GM19023 (cell line): Measurements from ENCODE around the gene COQ9.
"Not testable (repeated sequence)": the region's sequence is repeated elsewhere in the genome, so short reads cannot be mapped to it uniquely, and the experiment has no call there.

Experiments used
- ATAC-seq: cut with Tn5 transposase; IDR thresholded peaks from one replicate; pipeline ENCODE4 v1.9.1; 2021; ENCODE audit warnings: mild to moderate bottlenecking, moderate library complexity; ENCODE audit not compliant: unreplicated experiment

The COQ9 gene

DNA sequence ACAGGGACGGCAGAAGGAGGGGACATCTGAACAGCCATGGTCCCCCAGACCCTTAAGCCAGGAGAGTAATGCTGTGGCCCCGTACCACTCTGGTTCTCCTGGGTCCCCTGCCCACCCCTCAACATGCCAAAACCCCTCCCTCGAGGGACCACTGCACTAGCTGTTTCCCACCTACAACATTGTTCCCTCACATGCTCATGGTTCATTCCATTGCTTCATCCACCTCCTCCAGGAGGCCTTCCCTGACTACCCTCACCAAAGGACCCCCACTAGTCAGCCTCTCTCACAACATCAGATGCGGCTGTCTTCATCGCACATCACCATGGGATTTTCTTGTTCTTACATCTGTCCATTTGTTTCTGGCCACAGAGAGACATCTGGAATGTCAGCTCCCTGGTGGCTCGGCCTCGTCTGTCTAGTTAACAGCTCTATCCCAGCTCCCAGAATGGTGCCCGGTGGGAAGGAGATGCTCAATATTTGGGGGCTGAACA is 37.3 kb downstream of the COQ9 start:
- no peak for ATAC-seq

DNA sequence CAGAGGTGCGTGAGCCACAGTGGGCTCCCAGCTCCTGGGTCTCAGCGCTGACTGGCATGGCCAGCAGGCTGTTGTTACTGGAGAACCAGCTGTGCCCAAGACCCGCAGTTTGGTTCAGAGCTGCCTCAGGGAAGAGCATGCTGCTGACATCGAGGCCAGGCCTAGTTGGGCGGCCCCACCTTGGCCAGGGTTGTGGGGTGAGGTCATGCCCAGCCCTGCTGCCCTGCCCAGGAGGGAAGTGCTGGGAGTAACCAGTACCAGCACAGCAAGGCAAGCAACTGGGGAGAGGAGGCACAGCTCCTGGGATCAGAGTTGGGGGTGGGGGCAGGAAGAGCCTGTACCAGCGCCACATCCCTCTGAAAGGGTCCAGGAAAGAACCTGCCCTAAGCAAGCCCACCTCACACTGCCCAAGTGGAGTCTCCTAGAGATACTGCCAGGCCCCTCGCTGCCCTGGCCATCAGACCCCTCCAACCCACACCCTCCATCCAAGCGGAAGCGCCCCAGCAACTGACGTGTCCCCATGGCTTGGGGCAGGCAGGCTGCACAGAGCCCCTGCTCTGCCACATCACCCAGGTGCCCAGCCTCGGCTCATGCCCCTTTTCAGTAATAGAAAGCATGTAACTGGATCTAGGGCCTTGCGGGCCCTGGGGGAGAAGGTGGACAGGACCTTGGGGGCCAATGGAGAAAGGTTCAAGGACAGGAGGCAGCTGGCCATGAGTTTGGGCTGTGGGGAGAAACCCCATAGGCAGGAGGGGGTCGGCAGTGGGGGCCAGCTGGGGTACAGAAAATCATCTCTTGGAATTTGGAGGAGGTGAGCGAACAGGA is 38.0 kb downstream of the COQ9 start:
- no peak for ATAC-seq

DNA sequence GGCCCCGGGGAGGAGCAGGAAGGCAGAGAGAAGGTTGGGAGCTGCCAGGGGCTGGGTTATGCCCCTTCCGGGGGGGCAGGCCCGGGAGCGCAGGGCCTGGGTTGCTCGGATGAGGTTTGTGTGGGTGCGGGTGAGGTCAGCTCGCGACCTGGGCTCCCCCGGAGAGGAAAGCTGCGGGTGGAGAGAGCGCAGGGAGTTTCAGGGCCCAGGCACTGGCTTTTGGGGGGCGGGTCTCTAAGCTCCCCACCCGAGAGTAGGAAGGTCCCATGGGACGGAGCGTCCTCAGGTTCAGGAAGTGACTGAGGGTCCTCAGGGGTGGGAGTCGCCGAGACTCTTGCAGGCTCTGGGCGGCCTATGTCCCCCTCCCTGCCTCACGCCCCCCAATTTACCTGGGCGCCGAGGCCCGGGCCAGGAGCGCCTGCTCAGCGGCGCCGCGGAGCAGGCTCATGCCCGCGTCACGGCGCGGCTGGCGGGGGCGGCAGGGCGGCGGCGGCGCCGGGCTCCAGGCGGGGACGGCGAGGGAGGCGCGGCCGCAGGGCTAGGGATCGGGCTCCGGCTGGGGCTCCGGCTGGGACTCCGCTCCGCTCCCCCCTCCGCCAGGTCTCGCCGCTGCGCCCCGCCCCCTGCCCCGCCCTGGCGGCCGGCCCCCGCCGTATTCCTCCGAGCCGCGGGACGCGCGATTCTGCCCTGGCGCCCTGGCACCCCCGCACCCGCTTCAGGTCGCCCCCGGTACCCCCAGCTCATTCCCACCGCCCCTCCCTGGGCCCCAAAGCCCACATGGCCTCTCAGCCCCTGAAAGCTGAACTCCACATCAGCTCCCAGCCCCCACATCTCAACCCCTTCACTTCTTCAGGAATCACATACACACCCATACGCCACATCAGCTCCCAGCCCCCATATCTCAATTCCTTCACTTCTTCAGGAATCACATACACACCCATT is 38.9 kb downstream of the COQ9 start, which contains the start of gene DOK4:
DOK4 (minus strand) TSS at position 578 of the 942 bp plus-strand sequence. CDS start 6,986 bp downstream, outside the sequence.
- ATAC-seq: peak; percentile 89

DNA sequence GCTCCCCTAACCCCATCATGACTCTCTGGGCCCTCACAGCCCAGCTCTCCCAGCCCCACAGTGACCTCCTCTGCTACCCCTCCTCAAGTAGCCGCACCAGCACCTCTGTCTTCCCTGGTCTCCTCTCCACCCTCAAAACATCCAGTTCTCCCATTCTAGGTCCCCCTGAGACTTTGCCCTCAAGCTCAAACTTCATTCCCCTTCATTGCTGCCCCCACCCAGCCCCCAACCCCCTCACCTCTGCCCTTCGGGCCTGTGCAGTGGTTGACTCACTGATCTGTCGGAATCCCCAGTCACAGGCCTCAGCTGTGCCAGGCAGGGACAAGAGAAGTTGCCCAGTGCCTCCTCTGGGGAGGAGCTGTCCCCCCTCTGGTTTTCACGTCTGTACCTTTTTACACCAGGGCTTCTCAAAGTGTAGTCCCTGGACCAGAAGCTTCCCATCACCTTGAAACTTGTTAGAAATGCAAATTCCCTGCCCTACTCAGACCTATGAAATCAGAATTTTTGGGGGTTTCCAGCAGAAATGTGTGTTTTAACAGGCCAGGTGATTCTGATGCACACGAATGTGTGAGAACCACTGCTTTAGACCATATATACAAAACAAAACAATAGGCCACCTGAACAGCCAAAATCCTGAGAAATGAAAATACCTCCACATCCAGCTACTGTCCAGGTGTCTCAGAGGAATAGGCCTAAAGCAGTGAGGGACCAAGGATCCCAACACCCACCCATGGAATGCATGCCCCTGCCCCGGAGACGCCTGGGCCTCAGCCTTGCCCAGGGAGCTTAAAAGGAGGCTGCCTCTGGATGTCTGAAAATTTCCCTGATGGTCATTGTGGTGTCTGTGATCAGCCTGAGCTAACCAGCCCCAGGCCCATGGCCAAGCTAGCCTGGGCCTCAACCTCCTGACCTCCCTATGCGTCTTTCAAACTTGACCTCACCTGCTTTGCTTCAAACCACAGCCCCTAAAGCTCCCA is 39.9 kb downstream of the COQ9 start:
- ATAC-seq: no peak

DNA sequence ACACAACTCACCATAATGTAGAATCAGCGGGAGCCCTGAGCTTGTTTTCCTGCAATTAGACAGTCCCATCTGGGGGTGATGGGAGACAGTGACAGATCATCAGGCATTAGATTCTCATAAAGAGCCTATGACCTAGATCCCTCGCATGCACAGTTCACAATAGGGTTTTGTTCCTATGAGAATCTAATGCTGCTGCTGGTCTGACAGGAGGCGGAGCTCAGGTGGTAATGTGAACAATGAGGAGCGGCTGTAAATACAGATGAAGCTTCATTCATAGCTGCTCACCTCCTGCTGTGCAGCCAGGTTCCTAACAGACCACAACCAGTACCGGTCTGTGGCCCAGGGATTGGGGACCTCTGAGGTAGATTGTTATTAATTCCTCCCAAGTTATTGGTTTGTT is 42.0 kb downstream of the COQ9 start:
- no peak for ATAC-seq

DNA sequence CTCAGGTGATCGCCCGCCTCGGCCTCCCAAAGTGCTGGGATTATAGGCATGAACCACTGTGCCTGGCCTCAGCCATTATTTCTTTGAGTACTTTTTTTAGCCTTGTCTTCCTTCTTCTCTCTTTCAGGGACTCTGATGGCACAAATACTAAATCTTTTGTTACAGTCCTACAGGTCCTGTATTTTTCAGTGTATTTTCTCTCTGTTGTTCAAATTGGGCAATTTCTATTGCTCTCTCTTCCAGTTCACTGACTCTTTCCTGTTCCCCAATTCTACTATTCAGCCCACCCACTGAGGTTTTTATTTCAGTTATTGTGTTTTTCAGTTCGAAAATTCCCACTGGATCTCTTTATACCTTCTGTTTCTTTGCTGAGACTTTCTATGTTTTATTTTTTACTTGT is 46.5 kb downstream of the COQ9 start:
- ATAC-seq: no peak

DNA sequence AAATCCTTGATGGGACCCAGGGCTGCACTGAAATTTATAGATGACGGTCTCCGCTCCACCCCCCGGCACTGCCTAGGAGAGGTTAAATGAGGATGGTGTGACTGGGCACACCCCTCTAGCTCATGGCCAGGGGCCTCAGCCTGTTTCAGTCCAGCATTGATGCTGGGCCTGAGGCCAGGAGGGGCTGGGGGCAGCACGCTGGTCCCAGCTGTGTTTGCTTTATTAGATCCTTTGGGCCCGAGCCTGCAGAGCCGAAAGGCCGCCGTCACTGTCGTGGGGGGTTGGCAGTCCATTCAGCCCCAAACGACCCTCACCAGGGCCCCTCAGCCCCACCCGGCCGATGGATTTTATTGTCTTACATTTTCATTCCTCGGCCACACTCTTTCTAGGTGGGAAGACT is 49.8 kb downstream of the COQ9 start:
- ATAC-seq: no peak

DNA sequence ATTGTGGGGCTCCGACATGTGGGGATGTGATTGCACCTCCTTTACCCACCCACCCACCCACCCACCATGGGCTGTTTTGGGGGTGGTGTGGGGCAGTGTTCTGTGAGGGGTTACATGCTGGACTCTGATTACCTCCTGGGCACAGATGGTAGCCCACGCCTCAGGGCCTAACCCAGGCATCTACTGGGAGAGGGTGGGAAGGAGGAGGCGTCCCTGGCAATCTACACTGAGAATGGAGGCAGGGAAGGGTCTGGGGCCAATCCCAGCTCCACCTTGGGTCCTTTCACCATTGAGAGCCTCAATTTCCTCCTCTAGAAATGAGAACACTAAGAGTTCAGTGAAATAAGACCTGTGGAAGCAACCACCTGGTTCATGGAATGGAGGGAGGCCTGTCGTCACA is 50.8 kb downstream of the COQ9 start:
- ATAC-seq: no peak

DNA sequence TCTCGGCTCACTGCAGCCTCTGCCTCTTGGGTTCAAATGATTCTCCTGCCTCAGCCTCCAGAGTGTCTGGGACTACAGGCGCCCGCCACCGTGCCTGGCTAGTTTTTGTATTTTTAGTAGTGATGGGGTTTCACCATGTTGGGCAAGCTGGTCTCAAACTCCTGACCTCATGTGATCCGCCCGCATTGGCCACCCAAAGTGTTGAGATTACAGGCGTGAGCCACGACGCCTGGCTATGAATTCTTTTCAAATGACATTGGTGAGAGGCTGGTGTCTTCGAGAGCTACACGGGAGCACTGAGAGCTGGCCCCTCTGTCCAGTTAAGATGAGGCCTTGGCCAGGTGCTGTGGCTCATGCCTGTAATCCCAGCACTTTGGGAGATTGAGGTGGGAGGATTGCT is 52.7 kb downstream of the COQ9 start:
- ATAC-seq: not testable (repeated sequence)

DNA sequence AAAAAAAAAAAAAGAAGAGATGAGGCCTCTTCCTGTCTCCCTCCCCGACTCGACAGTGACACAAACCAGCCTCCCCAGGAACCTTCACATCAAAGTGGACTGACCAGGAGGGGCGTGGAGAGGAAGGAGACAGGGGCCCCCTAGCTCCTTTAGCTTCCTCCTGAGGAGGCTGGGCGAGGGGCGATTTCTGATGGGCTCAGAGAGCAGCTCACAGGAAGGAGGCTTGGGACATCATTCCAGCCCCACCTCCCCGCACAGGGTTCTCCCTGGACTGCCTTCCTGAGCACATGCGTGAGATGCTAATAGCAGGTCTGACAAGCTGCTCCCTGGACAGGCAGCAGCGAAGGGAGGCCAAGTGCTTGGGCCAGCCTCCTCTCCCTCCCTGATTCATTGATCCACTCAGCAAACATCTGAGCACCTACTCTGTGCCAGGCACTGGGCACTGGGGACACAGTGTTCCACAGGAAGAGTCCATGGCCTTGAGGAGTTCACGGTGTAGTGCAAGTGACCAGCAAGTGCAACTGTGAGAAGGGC is 53.4 kb downstream of the COQ9 start:
- no peak for ATAC-seq

DNA sequence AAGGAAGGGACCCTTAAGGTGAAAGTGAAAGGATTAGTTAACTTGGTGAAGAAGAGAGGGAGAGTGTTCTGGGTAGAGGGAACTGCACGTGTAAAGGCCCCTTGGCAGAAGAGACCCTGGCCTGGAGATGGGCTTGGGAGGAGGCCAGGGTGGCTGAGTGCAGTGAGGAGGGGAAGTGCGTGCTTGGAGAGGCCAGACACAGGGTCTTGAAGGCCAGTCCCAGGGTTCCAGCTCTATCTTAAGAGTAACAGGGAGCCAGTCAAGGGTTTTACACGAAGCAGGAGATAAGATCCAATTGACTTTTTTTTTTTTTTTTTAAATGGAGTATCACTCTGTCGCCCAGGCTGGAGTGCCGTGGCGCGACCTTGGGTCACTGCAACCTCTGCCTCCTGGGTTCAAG is 54.2 kb downstream of the COQ9 start:
- no peak for ATAC-seq

DNA sequence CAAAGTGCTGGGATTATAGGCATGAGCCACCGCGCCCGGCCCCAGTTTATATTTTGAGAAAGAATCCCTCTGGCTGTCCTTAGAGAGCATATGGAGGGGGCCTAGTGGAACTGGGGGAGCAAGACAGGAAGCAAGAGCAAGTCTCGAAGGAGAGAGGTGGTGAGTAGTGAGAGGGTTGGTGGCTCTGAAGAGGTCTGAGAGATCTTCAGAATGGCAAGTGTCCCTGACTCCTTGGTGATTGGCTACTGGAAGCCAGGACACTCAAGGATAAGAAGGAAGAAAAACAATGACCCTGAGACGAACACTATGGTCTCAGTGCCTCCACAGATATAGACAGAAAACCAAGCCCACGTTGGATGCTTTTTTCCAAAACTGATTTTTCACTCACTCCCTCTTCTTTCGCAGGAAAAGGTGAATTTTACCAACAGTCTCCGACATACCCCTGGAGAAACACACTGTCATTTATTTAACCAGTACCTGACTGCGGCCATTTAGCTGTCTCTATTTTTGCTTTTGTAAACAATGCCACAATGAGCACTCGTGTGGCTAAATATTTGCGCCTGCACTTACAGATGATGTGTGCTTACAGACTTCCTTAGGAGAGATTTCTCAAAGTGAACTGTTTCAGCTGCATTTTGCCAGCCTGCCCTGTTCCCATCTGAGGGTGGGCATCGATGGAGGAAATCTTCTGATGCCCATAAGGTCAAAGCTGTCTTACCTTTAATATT is 54.9 kb downstream of the COQ9 start:
- ATAC-seq: no peak

DNA sequence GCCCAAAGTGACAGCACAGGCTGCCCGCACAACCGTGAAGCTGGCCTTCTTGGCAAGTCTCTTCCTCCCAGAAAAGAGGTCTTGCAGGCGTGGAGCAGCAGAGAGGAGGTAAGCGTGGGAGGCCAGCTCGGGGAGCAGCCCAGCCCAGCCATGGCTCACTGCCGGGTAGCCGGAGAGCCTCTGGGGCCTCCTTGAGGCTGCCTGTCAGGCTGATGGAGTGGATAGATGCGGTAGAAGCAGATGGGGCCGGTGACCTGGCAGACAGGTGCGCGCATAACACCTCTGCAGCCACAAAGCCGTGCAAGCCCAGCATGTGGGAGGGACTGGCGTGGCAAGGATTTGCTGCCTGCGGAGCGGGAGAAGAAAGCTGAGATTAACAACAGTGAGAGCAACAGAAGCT is 56.1 kb downstream of the COQ9 start:
- no peak for ATAC-seq

DNA sequence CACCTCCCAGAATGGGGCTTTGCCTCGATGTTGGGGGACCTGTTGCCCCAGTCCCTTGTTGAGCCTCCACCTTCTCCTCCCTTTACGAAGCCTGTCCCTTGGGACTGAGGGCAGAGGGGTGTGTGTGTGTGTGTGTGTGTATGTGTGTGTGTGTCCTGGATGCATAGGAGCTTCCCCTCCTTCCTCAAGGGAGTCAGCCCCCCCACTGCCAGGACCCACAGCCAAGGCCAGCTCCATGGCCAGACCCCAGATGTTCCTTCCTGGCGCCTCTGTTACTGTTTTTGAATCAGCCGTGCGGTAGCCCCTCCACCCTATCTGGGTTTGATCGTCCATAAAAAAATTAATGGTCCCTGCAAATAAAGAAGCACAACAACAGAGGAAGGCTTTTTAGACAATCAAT is 56.7 kb downstream of the COQ9 start:
- no peak for ATAC-seq

DNA sequence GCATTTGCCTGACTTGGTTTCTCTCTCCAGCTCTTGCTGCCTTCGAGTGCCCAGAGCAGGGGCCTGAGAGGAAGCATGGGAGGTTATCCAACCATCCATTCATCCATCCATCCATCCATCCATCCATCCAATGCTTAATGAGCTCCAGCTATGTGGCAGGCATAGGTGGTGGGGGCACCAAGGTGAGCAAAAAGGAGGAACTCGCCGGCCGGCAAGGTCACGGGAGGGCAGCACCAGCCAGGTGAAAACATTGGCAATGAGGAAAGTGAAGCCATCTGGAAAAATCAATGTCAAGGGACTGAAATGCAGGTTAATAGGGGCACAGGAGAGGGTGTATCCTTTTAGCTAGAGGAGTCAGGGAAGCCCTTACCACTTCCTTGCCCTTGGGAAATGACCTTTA is 57.2 kb downstream of the COQ9 start:
- no peak for ATAC-seq

DNA sequence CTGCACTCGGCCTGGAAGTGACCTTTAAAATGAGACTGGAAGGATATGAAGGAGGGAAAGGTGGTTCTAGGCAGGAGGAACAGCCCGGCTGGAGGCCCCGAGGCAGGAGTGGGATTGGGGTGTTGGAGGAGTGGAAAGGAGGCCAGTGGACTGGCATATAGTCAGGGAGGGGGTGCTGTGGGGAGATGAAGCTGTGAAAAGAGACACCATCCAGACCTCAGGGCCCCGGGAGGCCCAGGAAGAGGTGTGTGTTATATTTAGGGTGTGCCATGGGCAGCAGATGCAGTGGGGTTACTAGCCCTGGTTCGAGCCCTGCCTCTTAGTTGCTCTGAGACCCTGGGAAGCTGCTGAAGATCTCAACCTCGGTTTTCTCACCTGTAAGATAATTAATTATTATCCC is 57.9 kb downstream of the COQ9 start:
- no peak for ATAC-seq

DNA sequence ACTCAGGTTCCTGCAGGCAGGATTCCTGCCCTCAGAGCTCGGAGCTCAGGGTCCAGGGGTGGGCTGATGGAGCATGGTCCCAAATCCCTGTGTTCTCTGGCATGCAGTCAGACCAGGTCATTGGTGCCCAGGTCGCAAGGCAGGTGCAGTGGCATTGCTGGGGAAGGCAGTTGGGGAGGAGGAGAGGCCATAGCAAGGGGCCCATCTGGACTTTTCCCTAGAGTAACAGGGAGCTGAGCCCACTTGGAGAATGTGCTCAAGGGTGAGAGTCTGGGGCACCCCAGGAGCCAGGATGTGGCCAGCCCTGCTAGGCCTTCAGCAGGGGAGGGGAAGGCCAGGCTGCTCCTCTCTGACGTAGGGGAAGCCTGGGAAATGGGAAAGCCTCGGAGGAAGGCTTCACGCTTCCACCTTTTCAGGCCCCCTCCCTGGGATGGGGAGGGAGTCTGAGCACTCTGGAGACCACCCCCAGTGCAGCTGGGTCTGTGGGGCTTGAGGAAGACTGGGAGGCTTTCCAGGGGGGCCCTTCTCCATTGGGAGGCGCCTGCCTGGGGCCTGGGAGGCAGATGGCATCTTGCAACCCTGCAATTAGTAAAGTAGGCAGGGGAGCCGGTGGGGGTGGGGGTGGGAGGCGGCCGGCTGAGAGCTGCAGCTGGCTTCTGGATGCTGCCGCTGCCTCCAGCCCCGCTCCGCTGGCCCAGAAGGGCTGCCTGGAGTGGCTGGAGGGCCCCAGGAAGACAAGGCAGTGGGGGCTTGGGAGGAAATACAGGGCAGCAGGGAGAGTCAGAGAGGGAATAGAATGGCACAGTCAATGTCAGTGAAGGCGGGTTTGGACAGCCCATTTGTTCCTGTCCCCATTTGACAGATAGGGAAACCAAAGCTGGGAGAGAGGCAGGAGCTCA is 60.1 kb downstream of the COQ9 start:
- ATAC-seq: no peak

DNA sequence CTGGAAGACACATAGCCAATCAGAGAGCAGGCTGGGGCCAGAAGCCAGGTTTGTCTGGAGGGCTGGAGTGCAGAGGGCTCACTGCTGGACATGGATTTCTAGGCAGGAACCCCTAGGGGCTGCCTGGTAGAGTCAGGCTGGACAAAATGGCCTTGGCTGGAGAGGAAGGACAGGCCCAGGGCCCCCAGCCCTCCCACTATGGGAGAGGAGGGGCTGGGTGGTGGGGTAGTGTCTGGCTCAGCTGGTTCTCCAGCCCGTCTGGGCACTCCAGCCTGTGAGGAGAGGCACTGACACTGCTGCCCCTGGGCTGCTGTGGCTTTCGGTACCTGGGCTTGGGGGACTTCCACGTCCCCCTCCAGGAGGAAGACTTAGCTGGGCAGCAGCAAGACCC is 60.8 kb downstream of the COQ9 start:
- ATAC-seq: no peak
